ENCODE measurements around the gene TSPAN14. TPM values are rescaled to one million over a fixed set of nuclear protein-coding genes. Genes with fewer than 3 reads are reported as not detected.
A peak's percentile ranks its signal among the peaks of the same experiment; 100 is the strongest.

Gene TSPAN14
- total and polyA plus RNA-seq, 2 of the 13 experiments (the other 11 are each of a cell fraction or from before 2014, with no cell fraction given), result 24.1 to 80.6 TPM

DNA sequence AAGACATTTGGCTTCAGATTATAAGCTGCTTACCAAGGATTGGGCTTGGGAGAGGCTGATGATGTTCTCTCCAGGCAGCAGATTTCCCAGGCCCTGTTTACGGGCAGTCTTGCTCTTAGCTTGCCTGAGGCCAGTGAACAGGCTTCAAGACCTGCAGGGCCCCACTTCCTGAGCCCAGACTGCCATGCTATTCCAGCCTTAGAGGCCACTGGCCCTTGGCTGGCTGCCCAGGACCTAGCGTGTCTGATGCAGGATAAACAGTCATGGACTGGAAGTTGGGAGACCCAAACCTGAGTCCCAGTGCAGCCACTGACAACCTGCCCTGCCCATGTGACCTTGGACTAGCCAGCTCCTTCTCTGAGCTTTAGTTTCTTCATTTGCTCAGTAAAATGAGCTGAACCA, 42.8 kb upstream of the TSPAN14 start (continued):
- TF ChIP-seq ZC3H4 (CRISPR knock-in tag; IDR thresholded peaks at IDR 0.05; ENCODE audit: borderline replicate concordance), result no peak
- TF ChIP-seq, protein P1, sequence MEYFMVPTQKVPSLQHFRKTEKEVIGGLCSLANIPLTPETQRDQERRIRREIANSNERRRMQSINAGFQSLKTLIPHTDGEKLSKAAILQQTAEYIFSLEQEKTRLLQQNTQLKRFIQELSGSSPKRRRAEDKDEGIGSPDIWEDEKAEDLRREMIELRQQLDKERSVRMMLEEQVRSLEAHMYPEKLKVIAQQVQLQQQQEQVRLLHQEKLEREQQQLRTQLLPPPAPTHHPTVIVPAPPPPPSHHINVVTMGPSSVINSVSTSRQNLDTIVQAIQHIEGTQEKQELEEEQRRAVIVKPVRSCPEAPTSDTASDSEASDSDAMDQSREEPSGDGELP (IDR thresholded peaks at IDR 0.05; ENCODE audit: borderline replicate concordance, low read depth), result no peak
- TF ChIP-seq, protein P2, sequence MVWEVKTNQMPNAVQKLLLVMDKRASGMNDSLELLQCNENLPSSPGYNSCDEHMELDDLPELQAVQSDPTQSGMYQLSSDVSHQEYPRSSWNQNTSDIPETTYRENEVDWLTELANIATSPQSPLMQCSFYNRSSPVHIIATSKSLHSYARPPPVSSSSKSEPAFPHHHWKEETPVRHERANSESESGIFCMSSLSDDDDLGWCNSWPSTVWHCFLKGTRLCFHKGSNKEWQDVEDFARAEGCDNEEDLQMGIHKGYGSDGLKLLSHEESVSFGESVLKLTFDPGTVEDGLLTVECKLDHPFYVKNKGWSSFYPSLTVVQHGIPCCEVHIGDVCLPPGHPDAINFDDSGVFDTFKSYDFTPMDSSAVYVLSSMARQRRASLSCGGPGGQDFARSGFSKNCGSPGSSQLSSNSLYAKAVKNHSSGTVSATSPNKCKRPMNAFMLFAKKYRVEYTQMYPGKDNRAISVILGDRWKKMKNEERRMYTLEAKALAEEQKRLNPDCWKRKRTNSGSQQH (CRISPR knock-in tag; IDR thresholded peaks at IDR 0.05; ENCODE audit: low read depth), result 0 out of 2 replicates have a peak, but pooled peaks have one; percentile 51
- no peak for TF ChIP-seq ZSCAN12 (CRISPR knock-in tag; IDR thresholded peaks at IDR 0.05)
- TF ChIP-seq, protein P3, sequence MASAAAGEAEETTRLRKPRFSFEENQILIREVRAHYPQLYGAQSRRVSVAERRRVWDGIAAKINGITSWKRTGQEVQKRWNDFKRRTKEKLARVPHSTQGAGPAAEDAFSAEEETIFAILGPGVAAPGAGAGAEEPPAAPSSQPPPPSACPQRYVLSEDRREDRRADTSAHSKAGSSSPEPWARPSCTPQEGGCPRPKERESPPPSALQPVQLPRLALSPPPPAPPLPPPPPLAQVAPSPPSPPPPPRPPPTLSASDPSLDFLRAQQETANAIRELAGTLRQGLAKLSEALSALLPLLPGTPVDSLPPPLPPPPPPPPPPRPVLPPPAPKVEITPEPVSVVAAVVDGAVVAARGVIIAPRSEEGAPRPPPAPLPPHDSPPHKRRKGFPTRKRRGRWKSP (CRISPR knock-in tag; IDR thresholded peaks at IDR 0.05), result no peak
- TF ChIP-seq RXRB (CRISPR knock-in tag; IDR thresholded peaks at IDR 0.05; ENCODE audit: borderline replicate concordance), result peak; percentile 44; the same call in 1 of the 2 replicates
- TF ChIP-seq ZNF224 (CRISPR knock-in tag; IDR thresholded peaks at IDR 0.05), result no peak
- TF ChIP-seq FOXJ3 (CRISPR knock-in tag; IDR thresholded peaks at IDR 0.05; ENCODE audit: borderline replicate concordance), result no peak
- TF ChIP-seq IKZF1 (IDR thresholded peaks at IDR 0.05), result no peak
- no peak for TF ChIP-seq ZNF3 (CRISPR knock-in tag; IDR thresholded peaks at IDR 0.05)
- TF ChIP-seq, protein P4, sequence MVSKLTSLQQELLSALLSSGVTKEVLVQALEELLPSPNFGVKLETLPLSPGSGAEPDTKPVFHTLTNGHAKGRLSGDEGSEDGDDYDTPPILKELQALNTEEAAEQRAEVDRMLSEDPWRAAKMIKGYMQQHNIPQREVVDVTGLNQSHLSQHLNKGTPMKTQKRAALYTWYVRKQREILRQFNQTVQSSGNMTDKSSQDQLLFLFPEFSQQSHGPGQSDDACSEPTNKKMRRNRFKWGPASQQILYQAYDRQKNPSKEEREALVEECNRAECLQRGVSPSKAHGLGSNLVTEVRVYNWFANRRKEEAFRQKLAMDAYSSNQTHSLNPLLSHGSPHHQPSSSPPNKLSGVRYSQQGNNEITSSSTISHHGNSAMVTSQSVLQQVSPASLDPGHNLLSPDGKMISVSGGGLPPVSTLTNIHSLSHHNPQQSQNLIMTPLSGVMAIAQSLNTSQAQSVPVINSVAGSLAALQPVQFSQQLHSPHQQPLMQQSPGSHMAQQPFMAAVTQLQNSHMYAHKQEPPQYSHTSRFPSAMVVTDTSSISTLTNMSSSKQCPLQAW (CRISPR knock-in tag; IDR thresholded peaks at IDR 0.05), result peak; percentile 47; the same call in 1 of the 2 replicates
- peak; percentile 49; the same call in 1 of the 2 replicates for TF ChIP-seq MED1 (CRISPR knock-in tag; IDR thresholded peaks at IDR 0.05)
- no peak for TF ChIP-seq ARNTL (CRISPR knock-in tag; IDR thresholded peaks at IDR 0.05)
- TF ChIP-seq GZF1 (CRISPR knock-in tag; IDR thresholded peaks at IDR 0.05), result no peak
- TF ChIP-seq GATAD1 (CRISPR knock-in tag; IDR thresholded peaks at IDR 0.05), result no peak
- TF ChIP-seq HDAC1 (CRISPR knock-in tag; IDR thresholded peaks at IDR 0.05), result peak; percentile 59; the same call in 1 of the 2 replicates
- TF ChIP-seq ZBTB7A (CRISPR knock-in tag; IDR thresholded peaks at IDR 0.05), result no peak
- TF ChIP-seq ZNF17 (CRISPR knock-in tag; IDR thresholded peaks at IDR 0.05), result no peak
- TF ChIP-seq, protein P5, sequence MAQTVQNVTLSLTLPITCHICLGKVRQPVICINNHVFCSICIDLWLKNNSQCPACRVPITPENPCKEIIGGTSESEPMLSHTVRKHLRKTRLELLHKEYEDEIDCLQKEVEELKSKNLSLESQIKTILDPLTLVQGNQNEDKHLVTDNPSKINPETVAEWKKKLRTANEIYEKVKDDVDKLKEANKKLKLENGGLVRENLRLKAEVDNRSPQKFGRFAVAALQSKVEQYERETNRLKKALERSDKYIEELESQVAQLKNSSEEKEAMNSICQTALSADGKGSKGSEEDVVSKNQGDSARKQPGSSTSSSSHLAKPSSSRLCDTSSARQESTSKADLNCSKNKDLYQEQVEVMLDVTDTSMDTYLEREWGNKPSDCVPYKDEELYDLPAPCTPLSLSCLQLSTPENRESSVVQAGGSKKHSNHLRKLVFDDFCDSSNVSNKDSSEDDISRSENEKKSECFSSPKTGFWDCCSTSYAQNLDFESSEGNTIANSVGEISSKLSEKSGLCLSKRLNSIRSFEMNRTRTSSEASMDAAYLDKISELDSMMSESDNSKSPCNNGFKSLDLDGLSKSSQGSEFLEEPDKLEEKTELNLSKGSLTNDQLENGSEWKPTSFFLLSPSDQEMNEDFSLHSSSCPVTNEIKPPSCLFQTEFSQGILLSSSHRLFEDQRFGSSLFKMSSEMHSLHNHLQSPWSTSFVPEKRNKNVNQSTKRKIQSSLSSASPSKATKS (CRISPR knock-in tag; IDR thresholded peaks at IDR 0.05), result no peak
- TF ChIP-seq, protein P6, sequence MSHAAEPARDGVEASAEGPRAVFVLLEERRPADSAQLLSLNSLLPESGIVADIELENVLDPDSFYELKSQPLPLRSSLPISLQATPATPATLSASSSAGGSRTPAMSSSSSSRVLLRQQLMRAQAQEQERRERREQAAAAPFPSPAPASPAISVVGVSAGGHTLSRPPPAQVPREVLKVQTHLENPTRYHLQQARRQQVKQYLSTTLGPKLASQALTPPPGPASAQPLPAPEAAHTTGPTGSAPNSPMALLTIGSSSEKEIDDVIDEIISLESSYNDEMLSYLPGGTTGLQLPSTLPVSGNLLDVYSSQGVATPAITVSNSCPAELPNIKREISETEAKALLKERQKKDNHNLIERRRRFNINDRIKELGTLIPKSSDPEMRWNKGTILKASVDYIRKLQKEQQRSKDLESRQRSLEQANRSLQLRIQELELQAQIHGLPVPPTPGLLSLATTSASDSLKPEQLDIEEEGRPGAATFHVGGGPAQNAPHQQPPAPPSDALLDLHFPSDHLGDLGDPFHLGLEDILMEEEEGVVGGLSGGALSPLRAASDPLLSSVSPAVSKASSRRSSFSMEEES (CRISPR knock-in tag; IDR thresholded peaks at IDR 0.05), result no peak
- TF ChIP-seq CENPT (CRISPR knock-in tag; IDR thresholded peaks at IDR 0.05; ENCODE audit: low read depth), result no peak
- no peak for TF ChIP-seq POLR2AphosphoS2 (IDR thresholded peaks at IDR 0.05; ENCODE audit: low read depth, low read length)
- no peak for TF ChIP-seq ZFYVE20 (CRISPR knock-in tag; IDR thresholded peaks at IDR 0.05; ENCODE audit: borderline replicate concordance, low read depth)
- TF ChIP-seq AGO2 (optimal IDR thresholded peaks at IDR 0.05; ENCODE audit: low read depth, low read length), result no peak
